Stimulated activated CD4-positive, alpha-beta T cell treated with anti-CD3 and anti-CD28 coated beads, TNF-alpha, amount 100 ng/mL, for 1 hour (primary cell): ENCODE data around the gene DOC2B.
"Not testable (repeated sequence)": the region's sequence is repeated elsewhere in the genome, so short reads cannot be mapped to it uniquely, and the experiment has no call there.

Experiments
- DNase-seq, 3 donors: peaks; one replicate each; pipeline ENCODE4 v3.0.0-alpha.2; 2020; ENCODE audit warnings: low read depth in 3 of 3, low spot score in 1 of 3

Gene DOC2B

DNA sequence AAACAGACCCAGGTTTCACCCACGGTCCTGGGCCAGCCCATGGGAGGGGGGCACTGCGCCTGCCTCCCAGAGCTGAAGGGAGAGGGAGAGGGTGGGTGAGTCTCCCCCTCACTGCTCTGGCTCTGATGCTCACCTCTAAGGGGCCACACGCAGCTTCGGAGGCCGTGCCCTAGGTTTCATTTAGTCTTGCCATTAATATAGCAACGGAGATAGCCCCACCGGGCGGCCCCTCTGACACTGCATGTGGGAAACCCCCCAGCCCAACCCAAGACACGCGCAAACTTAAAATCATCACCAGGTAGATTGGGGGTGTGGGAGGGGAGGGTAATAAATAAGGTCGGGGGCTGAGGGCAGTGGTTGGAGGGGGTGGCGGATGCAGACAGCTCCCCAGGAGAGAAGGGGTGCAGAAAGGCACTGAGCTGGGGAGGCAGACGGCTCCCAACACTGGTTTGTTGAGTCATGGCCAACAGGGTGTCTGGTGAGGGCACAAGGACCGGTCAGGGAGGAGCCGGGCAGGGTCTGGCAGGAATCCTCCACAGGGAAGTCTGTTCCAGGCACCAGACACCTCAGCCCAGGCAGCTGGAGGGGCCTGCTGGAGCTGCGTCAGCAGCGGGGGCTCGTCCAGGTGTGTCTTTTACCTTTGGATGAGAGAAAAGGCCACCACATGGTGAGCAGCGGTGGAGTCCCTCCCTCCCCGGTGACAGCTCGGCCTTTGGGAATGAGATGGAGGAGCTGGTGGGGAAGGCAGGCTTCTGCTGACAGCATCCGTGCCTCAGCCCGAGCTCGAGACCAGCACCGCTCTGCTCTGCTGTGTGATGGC is 32.0 kb upstream of the DOC2B start:
- DNase-seq = no peak

GRCh38 chr17:210402-210801 is 29.0 kb upstream of the DOC2B start:
- DNase-seq = no peak

GRCh38 chr17:208429-208828 is 27.0 kb upstream of the DOC2B start:
- DNase-seq = no peak

DNA sequence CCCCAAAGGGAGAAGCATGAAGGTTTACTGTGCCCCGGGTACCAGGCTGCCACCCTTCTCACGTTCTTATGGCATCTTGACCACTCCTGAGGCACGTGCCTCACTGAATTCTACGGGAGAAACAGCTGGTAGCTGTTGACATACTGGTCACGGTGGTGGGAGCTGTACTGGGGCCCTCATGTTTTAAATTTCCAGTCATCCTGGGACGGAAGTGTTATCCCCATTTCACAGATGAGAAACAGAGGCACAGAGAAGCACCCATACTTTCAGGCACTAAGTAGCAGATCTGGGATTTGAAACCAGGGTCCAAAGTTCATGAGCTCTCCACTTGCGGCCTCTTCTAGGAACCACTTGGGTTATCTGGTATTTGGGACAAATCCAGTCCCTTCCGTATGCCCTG is 26.3 kb upstream of the DOC2B start:
- DNase-seq = no peak

DNA sequence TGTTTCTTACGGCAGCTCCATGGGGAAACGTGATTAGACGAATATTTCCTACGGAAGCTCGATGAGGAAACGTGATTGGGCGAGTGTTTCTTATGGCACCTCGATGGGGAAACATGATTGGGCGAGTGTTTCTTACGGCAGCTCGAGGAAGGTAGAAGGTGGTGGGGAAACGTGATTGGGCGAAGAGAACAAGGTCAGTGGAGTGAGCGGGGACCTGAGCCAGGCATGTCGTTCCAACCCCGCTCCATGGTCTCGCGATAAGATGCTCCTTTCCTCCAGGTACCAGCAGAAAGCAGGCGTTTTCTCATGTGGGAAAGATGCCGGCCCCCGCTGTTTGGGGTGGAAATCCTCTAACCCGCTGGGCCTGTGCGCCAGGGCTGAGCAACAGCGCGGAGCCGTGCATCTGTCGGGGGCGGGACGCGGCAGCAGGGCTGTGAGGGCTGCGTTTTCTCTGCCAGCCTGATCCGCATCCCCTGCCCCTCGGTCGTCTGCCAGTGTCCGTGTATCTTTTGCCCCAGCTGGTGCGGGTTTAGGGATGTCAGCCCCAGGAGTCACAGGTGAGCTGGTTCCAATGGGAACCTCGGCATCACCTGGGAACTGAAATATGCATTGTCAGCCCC is 25.6 kb upstream of the DOC2B start:
- DNase-seq = no peak

GRCh38 chr17:206484-206883 is 25.0 kb upstream of the DOC2B start:
- not testable (repeated sequence) for DNase-seq

- DNase-seq = no peak
These were observed 24.4 kb upstream of the DOC2B start for GRCh38 chr17:205817-206216.

DNA sequence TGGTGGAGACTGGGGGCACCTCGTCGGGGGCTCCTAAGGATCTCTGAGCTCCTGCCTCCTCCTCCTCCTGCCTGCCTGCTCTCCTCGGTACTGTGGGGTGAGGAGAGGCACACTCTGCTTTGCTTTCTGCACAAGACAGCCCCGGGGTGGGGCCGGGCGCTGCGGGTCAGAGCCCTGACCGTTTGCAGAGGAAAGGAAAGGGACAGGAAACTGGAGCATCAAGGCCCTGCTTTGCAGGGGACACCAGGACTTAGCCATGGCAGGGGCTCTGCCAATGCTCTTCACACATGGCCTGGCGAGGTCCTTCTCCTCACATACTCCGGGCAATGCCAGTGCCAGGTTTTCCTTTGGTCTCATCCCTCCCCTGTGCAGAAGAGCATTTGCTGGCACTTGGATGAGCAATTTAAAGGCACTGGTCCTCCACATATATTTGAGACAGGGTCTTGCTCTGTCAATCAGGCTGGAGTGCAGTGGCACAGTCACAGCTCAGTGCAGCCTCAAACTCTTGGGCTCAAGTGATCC is 23.8 kb upstream of the DOC2B start:
- no peak for DNase-seq

DNA sequence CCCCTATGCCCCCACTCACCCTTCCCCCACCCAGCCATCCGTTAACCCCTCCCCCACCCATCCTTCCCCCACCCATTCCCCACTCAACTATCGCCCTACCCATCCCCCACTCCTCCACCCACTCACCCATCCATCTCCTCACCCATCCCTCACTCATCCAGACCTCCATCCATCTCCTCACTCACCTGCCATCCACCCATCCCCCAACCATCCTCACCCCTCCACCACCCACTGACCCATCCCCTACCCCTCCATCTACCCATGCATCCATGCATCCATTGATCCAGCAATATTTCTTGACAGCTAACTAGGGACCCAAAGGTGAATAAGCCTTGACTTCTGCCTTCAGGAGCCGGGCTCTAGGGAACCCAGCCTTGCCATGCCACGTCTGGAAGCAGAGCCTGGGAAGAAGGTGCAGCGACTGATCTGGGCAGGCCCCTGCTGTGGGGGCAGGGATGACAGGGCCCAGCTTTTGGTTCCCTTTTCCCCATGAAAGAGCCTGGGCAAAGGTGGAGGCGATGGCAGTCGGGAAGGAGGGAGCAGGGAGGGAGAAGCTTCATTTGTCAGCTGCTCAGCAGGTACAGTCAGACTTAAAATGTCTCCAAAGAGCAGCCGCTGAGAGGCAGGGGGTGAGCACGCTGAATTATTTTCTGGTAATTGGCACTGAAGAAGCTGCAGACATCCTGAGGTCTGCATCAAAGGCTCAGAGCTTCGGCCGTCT is 23.1 kb upstream of the DOC2B start:
- no peak for DNase-seq

DNA sequence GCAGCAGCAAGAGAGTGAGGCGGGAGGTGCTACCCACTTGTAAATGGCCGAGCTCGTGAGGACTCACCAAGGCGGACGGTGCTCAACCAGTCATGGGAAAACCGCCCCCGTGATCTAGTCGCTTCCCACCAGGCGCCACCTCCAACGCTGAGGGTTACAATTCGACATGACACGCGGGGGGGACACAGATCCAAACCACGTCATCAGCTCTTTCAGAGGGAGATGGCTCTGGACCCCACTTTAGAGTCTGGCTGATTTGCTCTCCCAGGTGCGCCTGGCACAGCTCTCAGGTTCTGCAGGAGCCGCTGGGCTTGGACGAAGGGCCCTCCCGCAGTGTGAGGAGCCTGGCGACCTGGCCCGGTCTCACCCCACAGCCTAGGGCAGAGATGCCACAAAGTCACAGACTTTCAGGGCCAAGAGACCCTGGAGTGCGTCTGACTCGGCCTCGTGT is 21.1 kb upstream of the DOC2B start:
- no peak for DNase-seq

GRCh38 chr17:201736-202135 is 20.3 kb upstream of the DOC2B start:
- DNase-seq = not testable (repeated sequence)

GRCh38 chr17:201257-201656 is 19.8 kb upstream of the DOC2B start:
- DNase-seq = not testable (repeated sequence)

- DNase-seq = no peak
These were observed 19.1 kb upstream of the DOC2B start for GRCh38 chr17:200586-200985.

DNA sequence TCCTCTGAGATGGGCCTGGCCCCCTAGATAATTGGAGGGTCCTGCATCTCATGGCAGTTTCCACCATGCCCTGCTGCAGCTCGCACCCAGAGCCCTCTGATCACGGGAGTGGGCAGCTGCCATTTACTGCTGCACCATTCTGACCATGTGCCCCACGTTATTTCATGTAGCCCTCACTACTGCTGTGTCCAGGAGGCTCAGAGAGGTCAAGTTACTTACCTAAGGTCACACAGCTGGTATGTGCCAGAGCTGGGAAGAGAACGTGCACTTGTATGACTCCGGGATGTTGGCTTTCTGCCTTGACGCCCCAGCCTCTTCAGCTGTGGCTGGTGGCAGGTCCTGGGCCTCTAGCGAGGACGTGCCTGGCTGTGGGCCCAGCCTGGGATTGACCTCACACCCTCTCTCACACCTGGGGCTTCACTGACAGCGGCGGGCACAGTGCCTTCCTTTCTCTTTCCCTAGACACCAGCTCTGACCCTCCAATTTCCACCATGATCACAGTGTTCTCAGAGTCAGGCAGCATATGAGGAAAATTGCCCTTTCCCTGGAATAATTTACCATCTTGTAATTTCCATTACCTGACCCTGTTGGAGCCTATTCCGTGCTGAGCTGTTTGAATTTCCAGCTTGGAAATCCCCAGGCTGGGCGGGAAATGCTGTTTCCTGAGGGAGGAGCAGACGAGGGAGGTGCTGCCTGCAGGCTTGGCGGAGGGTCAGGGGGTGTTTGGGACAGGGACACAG is 18.5 kb upstream of the DOC2B start:
- DNase-seq = no peak

DNA sequence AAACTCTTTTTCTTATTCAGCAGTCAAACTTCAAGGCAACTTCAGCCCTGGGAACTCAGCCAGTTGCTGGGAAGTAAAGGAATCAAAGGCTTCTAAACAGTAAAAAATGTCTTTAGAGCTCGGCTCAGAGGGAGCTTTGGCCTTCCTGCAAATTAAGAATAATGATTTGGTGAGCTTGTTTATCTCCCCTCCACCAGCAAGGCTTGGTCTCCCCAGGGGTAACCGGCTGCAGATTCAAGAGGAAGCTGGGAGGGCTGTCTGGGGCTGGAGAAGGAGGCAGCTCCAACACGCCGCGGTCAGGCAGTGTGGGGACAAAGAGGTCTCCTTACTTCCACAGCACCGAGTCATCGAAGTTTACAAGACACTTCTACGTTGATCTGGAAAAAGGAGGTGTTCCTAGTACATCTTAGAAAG is 17.7 kb upstream of the DOC2B start:
- DNase-seq = no peak

DNA sequence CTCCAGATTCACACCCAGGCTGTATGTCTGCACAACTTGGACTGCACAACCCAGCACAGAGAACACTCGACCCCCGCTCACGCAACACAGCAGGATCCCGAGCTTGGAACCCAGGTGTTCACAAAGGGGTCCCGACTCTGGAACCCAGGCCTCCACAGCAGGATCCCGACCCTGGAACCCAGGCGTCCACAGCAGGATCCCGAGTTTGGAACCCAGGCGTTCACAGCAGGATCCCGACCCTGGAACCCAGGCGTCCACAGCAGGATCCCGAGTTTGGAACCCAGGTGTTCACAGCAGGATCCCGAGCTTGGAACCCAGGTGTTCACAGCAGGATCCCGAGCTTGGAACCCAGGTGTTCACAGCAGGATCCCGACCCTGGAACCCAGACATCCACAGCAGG is 16.8 kb upstream of the DOC2B start:
- not testable (repeated sequence) for DNase-seq

GRCh38 chr17:197352-197751 is 15.9 kb upstream of the DOC2B start:
- no peak for DNase-seq

- DNase-seq = no peak
These were observed 13.6 kb upstream of the DOC2B start for GRCh38 chr17:194828-195602.

DNA sequence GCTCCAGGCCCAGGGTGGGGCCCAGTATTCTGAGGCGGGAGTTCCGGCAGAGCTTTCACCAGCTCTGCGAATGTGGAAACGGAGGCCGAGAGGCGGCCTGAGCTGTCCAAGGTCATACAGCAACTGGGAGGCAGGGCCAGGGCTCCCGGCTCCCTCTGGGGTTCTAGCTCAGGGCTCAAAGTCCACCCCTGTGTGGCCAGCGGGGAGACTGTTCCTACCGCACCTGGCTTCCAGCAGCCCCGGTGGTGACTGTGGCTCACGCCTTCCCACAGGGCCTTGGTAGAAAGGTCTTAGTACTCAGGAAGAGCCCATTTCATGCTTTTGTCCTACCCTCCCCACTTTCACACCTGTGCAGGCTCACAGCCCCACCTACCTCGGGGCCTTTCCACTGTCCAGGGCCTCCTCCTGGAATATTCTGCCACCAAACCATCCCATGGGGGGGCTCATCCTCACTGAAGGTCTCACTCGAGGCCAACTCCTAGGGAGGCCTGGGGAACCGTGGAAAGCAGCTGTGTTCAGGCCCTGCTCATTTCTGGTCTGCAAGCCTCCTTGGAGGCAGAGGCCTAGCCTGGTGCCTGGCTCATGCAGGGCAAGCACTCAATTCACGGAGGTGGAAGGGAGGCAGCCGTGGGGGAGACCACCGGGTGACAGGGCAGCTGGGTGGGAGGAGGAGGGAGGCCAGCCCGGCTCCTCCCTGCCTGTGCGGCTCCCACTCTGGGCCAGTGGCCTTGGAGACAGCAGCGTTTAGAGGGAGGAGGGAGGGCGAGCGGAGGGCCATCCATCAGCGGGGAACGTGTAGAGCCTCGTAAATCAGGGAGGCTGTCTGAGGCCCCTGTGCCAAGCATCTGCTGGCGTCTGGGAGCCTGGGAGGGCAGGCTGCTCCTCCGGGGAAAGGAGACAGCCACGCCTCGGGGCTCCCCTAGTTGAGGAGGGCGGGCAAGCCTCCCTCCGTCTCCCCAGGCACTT is 12.7 kb upstream of the DOC2B start:
- DNase-seq = no peak
